GM12801 (cell line): ENCODE results near the gene TP73.

ENCODE experiments used
- CTCF ChIP-seq: IDR thresholded peaks from one replicate; pipeline ENCODE4 v1.5.1; 2011; ENCODE audit warnings: control low read depth; ENCODE audit not compliant: insufficient read length; ENCODE audit errors: extremely low read depth

The TP73 gene

DNA sequence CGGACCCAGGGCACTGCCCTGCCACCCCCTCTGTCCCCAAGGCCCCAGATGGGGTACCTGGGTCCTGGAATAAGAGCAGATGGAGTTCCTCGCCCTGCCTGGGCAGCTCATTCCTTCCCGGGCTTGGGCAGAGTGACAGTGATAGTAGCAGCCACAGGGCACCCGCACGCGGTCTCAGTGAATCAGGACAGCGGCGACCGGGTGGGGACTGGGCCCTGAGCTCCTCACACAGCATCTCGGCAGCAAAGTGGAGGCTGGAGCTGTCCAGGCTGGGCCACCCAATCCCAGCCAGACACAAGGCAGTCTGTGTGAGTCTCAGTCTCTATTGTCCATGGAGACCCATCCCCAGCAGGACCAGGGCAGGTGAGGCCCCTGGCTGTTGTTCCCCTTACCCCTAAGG lies 62.5 kb downstream of the TP73 start:
- TF ChIP-seq CTCF = no peak

GRCh38 chr1:3716351-3716750 lies 64.0 kb downstream of the TP73 start:
- TF ChIP-seq CTCF = no peak

GRCh38 chr1:3717041-3717714 lies 64.9 kb downstream of the TP73 start:
- no peak for TF ChIP-seq CTCF

GRCh38 chr1:3717715-3718601 lies 65.6 kb downstream of the TP73 start:
- no peak for TF ChIP-seq CTCF

DNA sequence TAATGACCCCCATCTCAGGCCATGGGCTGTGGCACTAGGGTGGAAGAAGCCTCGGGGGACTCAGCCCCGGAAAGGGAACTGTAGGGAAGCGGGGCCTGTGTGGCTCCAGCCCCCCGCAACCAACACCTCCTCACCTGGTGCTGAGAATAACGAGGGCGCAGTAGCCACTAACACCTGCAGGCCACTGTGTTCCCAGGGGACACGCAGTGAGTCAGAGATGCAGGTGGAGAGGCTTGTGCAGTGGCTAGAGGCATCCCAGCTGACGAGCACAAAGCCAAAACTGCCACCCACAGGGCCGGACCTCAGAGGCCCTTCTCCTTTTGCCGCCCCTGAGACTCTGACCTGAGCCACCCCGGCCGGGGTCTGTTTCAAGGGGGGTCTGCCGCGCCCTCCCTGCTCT lies 66.4 kb downstream of the TP73 start:
- TF ChIP-seq CTCF = no peak

- TF ChIP-seq CTCF = no peak
Measured at GRCh38 chr1:3721955-3722465, 69.7 kb downstream of the TP73 start.

- no peak for TF ChIP-seq CTCF
Measured at GRCh38 chr1:3722846-3723245, 70.5 kb downstream of the TP73 start.
